HG03175 (cell line): ENCODE data around the gene SLC7A1.

ENCODE experiments used
- ATAC-seq: cut with Tn5 transposase; IDR thresholded peaks from one replicate; pipeline ENCODE4 v1.9.1; 2021; ENCODE audit warnings: mild to moderate bottlenecking, moderate library complexity; ENCODE audit not compliant: unreplicated experiment

SLC7A1 gene

GRCh38 chr13:29532821-29533220, 62.7 kb downstream of the SLC7A1 start:
- no peak for ATAC-seq

- ATAC-seq = no peak
These were observed 63.4 kb downstream of the SLC7A1 start for GRCh38 chr13:29532116-29532515.

- no peak for ATAC-seq
These were observed 64.6 kb downstream of the SLC7A1 start for GRCh38 chr13:29530901-29531300.

GRCh38 chr13:29529754-29530153, 65.7 kb downstream of the SLC7A1 start:
- ATAC-seq = no peak

- ATAC-seq = no peak
These were observed 67.6 kb downstream of the SLC7A1 start for GRCh38 chr13:29527916-29528315.

GRCh38 chr13:29527511-29527910, 68.0 kb downstream of the SLC7A1 start:
- no peak for ATAC-seq

- ATAC-seq = no peak
These were observed 68.7 kb downstream of the SLC7A1 start for GRCh38 chr13:29526741-29527140.

GRCh38 chr13:29525757-29526156, 69.7 kb downstream of the SLC7A1 start:
- no peak for ATAC-seq

- ATAC-seq = no peak
These were observed 70.8 kb downstream of the SLC7A1 start for GRCh38 chr13:29524641-29525040.

- no peak for ATAC-seq
These were observed 71.3 kb downstream of the SLC7A1 start for GRCh38 chr13:29524176-29524575.

GRCh38 chr13:29523199-29523961, 72.1 kb downstream of the SLC7A1 start:
- no peak for ATAC-seq

GRCh38 chr13:29522044-29522685, 73.3 kb downstream of the SLC7A1 start:
- no peak for ATAC-seq

- no peak for ATAC-seq
These were observed 74.2 kb downstream of the SLC7A1 start for GRCh38 chr13:29521336-29521735.

GRCh38 chr13:29520671-29521070, 74.8 kb downstream of the SLC7A1 start:
- ATAC-seq = no peak

- ATAC-seq = no peak
These were observed 75.6 kb downstream of the SLC7A1 start for GRCh38 chr13:29519921-29520320.

- no peak for ATAC-seq
These were observed 78.6 kb downstream of the SLC7A1 start for GRCh38 chr13:29516880-29517279.

GRCh38 chr13:29516012-29516411, 79.5 kb downstream of the SLC7A1 start:
- ATAC-seq = no peak

- ATAC-seq = no peak
These were observed 80.1 kb downstream of the SLC7A1 start for GRCh38 chr13:29515372-29515771.

- ATAC-seq = no peak
These were observed 80.7 kb downstream of the SLC7A1 start for GRCh38 chr13:29514720-29515310.

- ATAC-seq = no peak
These were observed 81.3 kb downstream of the SLC7A1 start for GRCh38 chr13:29513981-29514719.
